OCI-LY1 (cell line): ENCODE measurements around the gene SERPINA4.

ENCODE experiments used
- H2AFZ ChIP-seq: fragments of 200-600 bp; sonication (generic), shearing (Covaris generic); 2 replicates; pipeline ENCODE4 v1.6.0; 2014; ENCODE audit warnings: antibody characterized with exemption, mild to moderate bottlenecking, low read length
- H3F3A ChIP-seq: fragments of 200-600 bp; sonication (generic), shearing (Covaris generic); 2 replicates; pipeline ENCODE4 v1.6.0; 2014; ENCODE audit warnings: mild to moderate bottlenecking, antibody characterized with exemption, low read length, moderate library complexity; ENCODE audit not compliant: insufficient read depth
- H3K27ac ChIP-seq: fragments of 200-600 bp; sonication (generic); 2 replicates; pipeline ENCODE4 v1.5.1; 2014; ENCODE audit warnings: low read length, mixed run types, mild to moderate bottlenecking, low read depth; ENCODE audit not compliant: poor library complexity, severe bottlenecking
- H3K27me3 ChIP-seq: fragments of 200-600 bp; sonication (generic); 2 replicates; pipeline ENCODE4 v1.6.0; 2014; ENCODE audit warnings: antibody characterized with exemption, mild to moderate bottlenecking, low read length, moderate library complexity; ENCODE audit not compliant: insufficient read depth
- H3K36me3 ChIP-seq: fragments of 200-600 bp; sonication (generic); 2 replicates; pipeline ENCODE4 v1.6.1; 2014; ENCODE audit warnings: mild to moderate bottlenecking, antibody characterized with exemption, low read length, moderate library complexity, mixed read lengths; ENCODE audit not compliant: insufficient read depth
- H3K4me1 ChIP-seq: fragments of 200-600 bp; sonication (generic); 2 replicates; pipeline ENCODE4 v1.5.1; 2014; ENCODE audit warnings: mild to moderate bottlenecking, low read length, moderate library complexity; ENCODE audit not compliant: insufficient read depth, severe bottlenecking
- H3K4me2 ChIP-seq: fragments of 200-600 bp; sonication (generic), shearing (Covaris generic); 2 replicates; pipeline ENCODE4 v1.6.1; 2014; ENCODE audit warnings: low read length
- H3K4me3 ChIP-seq: fragments of 200-600 bp; sonication (generic); 2 replicates; pipeline ENCODE4 v1.5.1; 2014; ENCODE audit warnings: low read length, low read depth, mild to moderate bottlenecking, mixed read lengths; ENCODE audit not compliant: poor library complexity, severe bottlenecking
- H3K79me2 ChIP-seq: fragments of 200-600 bp; shearing (Covaris generic); 2 replicates; pipeline ENCODE4 v1.6.1; 2016; ENCODE audit warnings: mixed run types, low read length, mixed read lengths; ENCODE audit not compliant: insufficient read depth
- H3K9ac ChIP-seq: fragments of 200-600 bp; sonication (generic), shearing (Covaris generic); 2 replicates; pipeline ENCODE4 v1.6.1; 2014; ENCODE audit warnings: mild to moderate bottlenecking, low read length, mixed read lengths
- H3K9me2 ChIP-seq: fragments of 200-600 bp; sonication (generic), shearing (Covaris generic); 2 replicates; pipeline ENCODE4 v1.6.1; 2014; ENCODE audit warnings: low read depth, mild to moderate bottlenecking, low read length, mixed read lengths
- H3K9me3 ChIP-seq: fragments of 200-600 bp; shearing (Covaris generic); 2 replicates; pipeline ENCODE4 v1.6.1; 2014; ENCODE audit warnings: low read length, mixed read lengths
- H4K20me1 ChIP-seq: fragments of 200-600 bp; sonication (generic), shearing (Covaris generic); 2 replicates; pipeline ENCODE4 v1.6.0; 2016; ENCODE audit warnings: mild to moderate bottlenecking, low read length; ENCODE audit not compliant: insufficient read depth
- EZH2 ChIP-seq: fragments of 200-600 bp; sonication (generic), shearing (Covaris generic); IDR thresholded peaks from 2 replicates; pipeline ENCODE4 v1.8.0; 2017; ENCODE audit warnings: borderline replicate concordance, mixed run types, mild to moderate bottlenecking, antibody characterized with exemption, low read length, moderate library complexity, mixed read lengths
- TF ChIP-seq, protein P1 (sequence below): fragments of 200-600 bp; sonication (generic), shearing (Covaris generic); IDR thresholded peaks from 2 replicates; pipeline ENCODE4 v1.5.1; 2017; ENCODE audit warnings: mild to moderate bottlenecking, antibody characterized with exemption, low read length, moderate library complexity, mixed read lengths

Gene SERPINA4

DNA sequence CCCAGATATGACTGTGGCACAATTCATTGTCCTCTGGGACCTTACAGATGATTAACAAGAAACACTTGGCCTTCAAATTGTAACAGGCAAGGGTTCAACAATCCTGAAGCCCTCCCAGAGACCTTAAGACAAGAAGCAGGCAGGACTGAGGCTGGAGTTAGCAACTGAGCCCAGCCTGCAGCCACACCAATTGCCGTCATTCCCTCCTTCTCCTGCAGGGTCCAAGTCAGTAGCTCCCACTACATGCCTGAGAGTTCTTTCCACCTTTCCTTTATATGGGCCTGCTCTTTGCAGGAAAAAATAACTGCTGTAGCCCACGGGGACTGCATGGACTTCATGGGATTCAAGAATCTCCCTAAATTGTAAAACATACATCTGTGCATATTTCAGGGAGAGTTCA lies 2.4 kb upstream of the SERPINA4 start:
- no peak overlapping the region for H3K4me3 ChIP-seq
- no peak overlapping the region for H3K27ac ChIP-seq
- no peaks in the 10 kb centered on the region for H3K27me3 ChIP-seq
- no peak overlapping the region for H3K9ac ChIP-seq
- H3K9me2 ChIP-seq: no peaks in the 10 kb centered on the region
- H3F3A ChIP-seq: no peaks in the 10 kb centered on the region
- H3K79me2 ChIP-seq: no peaks in the 10 kb centered on the region
- H3K4me1 ChIP-seq: no peaks in the 10 kb centered on the region
- H3K36me3 ChIP-seq: no peaks in the 10 kb centered on the region
- H2AFZ ChIP-seq: no peak overlapping the region
- H4K20me1 ChIP-seq: no peaks in the 10 kb centered on the region
- H3K4me2 ChIP-seq: no peak overlapping the region
- no peaks in the 10 kb centered on the region for H3K9me3 ChIP-seq
- no peak for TF ChIP-seq EZH2
- TF ChIP-seq, protein P1, sequence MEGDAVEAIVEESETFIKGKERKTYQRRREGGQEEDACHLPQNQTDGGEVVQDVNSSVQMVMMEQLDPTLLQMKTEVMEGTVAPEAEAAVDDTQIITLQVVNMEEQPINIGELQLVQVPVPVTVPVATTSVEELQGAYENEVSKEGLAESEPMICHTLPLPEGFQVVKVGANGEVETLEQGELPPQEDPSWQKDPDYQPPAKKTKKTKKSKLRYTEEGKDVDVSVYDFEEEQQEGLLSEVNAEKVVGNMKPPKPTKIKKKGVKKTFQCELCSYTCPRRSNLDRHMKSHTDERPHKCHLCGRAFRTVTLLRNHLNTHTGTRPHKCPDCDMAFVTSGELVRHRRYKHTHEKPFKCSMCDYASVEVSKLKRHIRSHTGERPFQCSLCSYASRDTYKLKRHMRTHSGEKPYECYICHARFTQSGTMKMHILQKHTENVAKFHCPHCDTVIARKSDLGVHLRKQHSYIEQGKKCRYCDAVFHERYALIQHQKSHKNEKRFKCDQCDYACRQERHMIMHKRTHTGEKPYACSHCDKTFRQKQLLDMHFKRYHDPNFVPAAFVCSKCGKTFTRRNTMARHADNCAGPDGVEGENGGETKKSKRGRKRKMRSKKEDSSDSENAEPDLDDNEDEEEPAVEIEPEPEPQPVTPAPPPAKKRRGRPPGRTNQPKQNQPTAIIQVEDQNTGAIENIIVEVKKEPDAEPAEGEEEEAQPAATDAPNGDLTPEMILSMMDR: no peak

DNA sequence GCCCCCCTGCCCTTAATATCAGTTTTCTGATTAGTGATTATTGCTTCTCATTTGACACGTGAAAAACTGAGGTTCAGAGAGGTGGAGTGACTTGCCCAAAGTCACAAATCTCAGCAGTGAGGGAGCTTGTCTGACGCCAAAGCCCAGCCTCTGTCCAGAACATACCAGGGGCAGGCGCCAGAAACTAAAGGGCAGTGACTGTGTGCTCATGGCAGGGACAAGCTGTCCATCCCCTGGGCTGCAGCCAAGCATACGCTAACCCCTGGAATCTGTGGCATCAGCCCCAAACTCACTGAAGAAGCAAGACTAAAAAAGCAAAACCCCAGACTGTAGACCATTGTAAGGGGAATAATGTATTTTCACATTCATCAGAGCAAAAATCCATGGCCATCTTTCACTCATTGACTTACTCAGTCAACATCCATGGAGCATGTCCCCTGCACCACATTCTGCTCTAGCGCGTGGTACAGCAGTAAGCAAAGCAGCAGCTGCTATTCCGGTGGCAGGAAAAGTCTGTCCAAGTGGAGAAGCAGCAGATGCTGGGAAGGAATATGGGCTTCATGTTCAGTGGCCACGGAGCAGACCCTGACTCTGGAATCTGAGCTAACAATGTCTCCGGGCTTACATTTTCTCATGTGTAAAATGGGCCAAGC lies 1.5 kb upstream of the SERPINA4 start:
- TF ChIP-seq EZH2: no peak
- TF ChIP-seq, protein P1: no peak
- Histone ChIP-seq H3K9ac (no peak overlapping the region), H2AFZ (no peak overlapping the region), H3K79me2 (no peaks in the 10 kb centered on the region), H3K4me2 (no peak overlapping the region), H3K27me3 (no peaks in the 10 kb centered on the region), H3K4me1 (no peaks in the 10 kb centered on the region), H3K27ac (no peak overlapping the region), H4K20me1 (no peaks in the 10 kb centered on the region), H3K9me3 (no peaks in the 10 kb centered on the region), H3F3A (no peaks in the 10 kb centered on the region), H3K9me2 (no peaks in the 10 kb centered on the region), H3K4me3 (no peak overlapping the region), H3K36me3 (no peaks in the 10 kb centered on the region)

DNA sequence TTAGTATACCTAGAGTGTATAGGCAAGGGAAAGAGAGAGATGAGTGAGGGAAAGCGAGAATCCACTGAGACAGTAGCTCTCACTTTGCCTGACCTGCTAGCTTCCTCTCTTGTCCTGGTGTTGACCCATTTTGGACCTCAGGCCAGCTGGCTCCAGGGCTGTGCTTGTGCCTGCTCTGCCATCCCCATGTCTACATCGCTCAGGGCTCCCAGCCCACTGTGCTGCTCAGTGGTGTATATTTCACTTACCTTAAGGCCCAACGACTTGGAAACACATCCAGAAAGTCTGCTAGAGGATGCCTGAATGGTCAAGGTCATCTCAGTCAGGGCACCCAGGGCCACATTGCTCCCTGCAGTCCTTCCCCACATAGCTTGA lies 964 bp upstream of the SERPINA4 start:
- no peak overlapping the region for H3K9ac ChIP-seq
- H3K9me2 ChIP-seq: no peaks in the 10 kb centered on the region
- H2AFZ ChIP-seq: no peak overlapping the region
- H3K27me3 ChIP-seq: no peaks in the 10 kb centered on the region
- H3K4me1 ChIP-seq: no peaks in the 10 kb centered on the region
- no peaks in the 10 kb centered on the region for H4K20me1 ChIP-seq
- TF ChIP-seq, protein P1: no peak
- TF ChIP-seq EZH2: no peak
- no peaks in the 10 kb centered on the region for H3F3A ChIP-seq
- no peak overlapping the region for H3K27ac ChIP-seq
- H3K9me3 ChIP-seq: no peaks in the 10 kb centered on the region
- no peak overlapping the region for H3K4me3 ChIP-seq
- no peak overlapping the region for H3K4me2 ChIP-seq
- H3K79me2 ChIP-seq: no peaks in the 10 kb centered on the region
- no peaks in the 10 kb centered on the region for H3K36me3 ChIP-seq
